Choroid plexus epithelial cell (primary cell): ENCODE data around the gene COA6.
A peak's percentile ranks its signal among the peaks of the same experiment; 100 is the strongest.

Experiments
- DNase-seq: peaks from one replicate; pipeline ENCODE4 v3.0.0-alpha.2; 2010; ENCODE audit warnings: low read depth
- H3K4me3 ChIP-seq: 2 replicates; pipeline ENCODE4 v1.5.1; 2011; ENCODE audit warnings: low read depth, mild to moderate bottlenecking, control low read depth, low read length, moderate library complexity
- TF ChIP-seq, protein P1 (sequence below): conservative IDR thresholded peaks from 2 replicates; pipeline ENCODE4 v1.5.1; 2011; ENCODE audit warnings: low read depth, mild to moderate bottlenecking, control low read depth, inconsistent platforms, low read length, moderate library complexity

The COA6 gene

DNA sequence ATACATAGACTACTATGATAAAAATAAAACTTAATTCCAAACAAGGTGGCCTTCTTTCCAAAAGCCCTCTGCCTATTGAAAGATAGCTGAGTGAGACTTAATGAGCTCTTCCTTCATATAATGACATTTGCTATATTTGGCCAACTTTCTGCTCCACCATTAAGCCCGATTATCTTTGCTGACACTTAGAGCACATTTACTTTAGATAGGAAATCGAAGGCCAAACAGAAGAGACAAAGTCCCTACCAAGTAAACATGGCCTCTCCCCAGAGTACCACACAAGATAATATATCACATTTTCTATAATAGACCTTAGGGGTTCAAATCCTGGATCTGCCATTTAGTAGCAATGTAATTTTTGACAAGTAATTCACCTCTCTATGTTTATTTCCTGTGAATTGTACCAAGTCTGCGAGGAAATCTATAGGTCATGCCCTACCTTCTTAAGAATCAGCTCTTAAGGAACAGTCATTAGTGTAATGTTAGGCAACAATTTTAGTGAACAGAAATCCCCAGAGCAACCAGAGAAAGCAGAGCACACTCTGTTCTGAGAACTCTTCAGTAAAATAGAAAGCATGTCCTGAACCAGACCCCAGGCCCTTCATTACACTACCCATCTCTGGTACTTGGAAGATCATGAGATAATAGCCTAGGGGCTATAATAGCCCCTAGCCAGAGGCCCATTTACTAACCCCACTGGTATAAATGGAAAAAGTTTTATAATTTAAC lies 17.3 kb upstream of the COA6 start:
- no peak for DNase-seq
- TF ChIP-seq, protein P1, sequence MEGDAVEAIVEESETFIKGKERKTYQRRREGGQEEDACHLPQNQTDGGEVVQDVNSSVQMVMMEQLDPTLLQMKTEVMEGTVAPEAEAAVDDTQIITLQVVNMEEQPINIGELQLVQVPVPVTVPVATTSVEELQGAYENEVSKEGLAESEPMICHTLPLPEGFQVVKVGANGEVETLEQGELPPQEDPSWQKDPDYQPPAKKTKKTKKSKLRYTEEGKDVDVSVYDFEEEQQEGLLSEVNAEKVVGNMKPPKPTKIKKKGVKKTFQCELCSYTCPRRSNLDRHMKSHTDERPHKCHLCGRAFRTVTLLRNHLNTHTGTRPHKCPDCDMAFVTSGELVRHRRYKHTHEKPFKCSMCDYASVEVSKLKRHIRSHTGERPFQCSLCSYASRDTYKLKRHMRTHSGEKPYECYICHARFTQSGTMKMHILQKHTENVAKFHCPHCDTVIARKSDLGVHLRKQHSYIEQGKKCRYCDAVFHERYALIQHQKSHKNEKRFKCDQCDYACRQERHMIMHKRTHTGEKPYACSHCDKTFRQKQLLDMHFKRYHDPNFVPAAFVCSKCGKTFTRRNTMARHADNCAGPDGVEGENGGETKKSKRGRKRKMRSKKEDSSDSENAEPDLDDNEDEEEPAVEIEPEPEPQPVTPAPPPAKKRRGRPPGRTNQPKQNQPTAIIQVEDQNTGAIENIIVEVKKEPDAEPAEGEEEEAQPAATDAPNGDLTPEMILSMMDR = no peak
- H3K4me3 ChIP-seq = no peak overlapping the region

DNA sequence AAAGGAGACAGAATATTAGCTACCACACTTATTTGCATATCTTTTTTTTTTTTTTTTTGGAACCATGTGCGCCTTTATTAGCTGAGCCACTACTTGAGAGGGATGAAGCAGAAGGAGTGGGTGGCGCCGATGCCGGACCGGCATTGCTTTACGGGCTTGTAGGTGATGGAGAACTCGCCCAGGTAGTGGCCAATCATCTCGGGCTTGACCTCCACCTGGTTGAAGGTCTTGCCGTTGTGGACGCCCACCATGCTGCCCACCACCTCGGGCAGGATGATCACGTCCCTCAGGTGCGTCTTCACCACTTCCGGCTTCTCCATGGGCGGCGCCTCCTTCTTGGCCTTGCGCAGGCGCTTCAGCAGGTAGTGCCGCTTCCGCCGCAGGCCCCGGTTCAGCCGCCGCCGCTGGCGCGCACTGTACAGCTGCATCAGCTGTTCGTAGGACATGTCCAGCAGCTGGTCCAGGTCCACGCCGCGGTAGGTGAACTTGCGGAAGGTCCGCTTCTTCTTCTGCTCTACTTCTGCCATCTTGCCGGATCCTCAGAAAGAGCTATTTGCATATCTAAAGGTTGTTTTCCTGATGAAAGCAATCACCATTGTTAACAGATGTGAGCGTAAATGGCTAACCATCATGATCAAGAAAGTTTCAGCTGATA lies 16.5 kb upstream of the COA6 start:
- DNase-seq = peak; percentile 18
- peak overlapping the region; percentile 47 for H3K4me3 ChIP-seq

DNA sequence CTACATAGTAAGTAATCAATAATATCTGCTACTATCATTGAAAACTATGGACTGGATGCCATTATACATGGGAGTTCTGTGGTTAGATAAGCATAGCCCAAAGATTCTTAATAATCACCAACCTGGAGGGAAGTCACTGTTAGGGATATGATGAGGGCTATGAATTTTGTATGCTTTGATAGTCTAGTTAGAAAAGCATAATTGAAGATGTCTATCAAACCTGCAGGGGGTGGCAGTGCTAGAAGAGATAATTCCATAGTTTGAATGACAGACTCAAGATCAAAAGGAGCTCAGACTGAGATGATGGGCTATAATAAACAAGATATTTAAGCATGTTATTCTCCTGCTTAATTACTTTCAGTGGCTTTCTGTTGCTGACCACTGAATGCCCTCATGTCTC lies 15.4 kb upstream of the COA6 start:
- TF ChIP-seq, protein P1 = no peak
- H3K4me3 ChIP-seq = no peak overlapping the region
- no peak for DNase-seq

DNA sequence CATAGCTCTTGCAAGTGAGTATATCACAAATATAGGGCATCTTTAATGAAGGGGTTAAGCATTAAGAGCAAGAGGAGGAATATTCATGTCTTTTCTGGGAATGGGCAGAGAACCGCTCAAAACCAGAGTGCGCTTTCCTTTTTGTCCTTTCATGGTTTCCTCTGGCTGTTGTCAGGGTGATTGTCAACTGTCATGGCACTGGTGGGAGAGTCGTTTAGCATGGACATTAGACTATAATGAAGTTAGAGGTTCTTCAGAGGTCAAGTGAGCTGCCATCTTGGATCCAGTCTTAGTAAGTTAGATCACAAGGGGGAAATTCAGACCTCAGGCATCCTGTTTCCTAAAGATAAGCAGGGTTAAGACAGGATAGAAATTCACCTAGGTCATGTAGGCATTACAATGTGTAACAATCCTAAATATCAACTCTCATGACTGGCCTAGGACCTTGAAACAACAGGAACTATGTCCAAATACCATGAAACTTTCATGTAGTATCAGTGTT lies 12.1 kb upstream of the COA6 start:
- no peak for DNase-seq
- no peak overlapping the region for H3K4me3 ChIP-seq
- TF ChIP-seq, protein P1 = no peak

DNA sequence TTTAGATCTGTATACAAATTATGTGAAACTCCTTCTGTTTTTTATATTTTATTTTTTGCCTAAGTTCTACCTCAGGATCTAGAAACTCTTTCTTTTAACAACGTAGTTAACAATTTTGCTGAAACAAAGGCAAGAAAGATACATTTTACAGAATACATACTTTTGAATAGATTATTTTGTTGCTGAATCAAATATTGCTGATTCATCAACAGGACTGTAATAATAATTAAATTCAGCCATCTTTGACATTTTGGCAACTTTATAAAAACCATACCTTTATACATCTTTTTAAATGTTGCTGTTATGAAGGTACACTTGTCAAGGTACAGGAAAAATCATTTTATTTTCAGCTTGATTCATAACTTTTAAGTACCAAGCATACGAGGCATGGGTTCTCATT lies 10.7 kb upstream of the COA6 start:
- H3K4me3 ChIP-seq = no peak overlapping the region
- TF ChIP-seq, protein P1 = no peak
- no peak for DNase-seq

DNA sequence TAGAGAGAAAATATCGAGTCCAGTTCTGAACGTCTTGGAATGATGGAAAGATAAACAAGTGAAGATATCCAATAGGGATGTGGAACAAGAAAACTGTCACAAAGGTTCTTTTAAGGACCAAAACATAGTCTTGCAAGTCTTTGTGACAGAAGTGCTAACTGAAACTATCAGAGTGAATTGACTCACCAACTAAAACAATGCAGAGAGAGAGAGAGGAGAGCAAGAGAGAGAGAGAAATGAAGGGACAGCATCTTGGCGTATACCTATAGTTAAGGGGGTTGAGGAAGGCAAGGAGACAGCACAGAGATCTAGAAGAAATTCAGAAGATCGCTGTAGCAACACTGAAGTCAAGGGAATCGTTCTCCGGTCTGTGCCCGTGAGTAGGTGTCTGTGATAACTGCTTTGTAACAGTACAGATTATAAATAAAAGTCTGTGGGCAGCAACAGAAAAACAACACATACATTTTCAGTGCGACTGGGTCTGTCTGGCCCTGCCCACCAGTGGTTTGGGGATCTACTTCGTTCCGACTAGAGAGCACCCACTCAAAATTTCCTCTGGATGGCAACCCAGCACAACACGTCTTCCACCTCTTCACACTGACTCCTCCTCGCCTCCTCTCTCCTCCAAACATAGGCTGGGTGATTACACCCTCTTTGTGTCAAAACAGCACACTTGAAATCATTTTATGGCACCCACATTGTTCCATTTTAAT lies 4.8 kb upstream of the COA6 start:
- no peak overlapping the region for H3K4me3 ChIP-seq
- TF ChIP-seq, protein P1 = no peak
- no peak for DNase-seq

DNA sequence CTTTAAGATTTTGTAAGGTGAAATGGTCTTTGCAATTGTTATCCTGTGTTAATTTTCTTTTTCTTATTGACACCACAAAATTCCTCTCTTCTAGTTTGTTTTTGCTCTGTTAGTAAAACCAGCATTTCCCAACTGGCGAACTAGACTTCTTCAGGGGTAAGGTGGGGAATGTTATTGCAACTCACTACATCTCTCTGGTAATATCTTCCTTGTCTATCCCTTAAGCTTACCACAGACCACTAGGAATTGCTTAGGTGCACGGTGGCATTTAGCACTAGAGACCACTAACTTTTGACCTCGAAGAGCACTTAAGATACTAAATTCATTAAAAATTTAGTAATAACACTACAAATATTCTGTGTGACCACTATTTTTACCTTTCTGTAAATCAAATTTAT lies 4.2 kb upstream of the COA6 start:
- no peak for DNase-seq
- TF ChIP-seq, protein P1 = no peak
- no peak overlapping the region for H3K4me3 ChIP-seq
